Activated T-helper 1 cell treated with Interleukin-2 at 50 U/mL for 16 hours (primary cell): ENCODE measurements around the gene PTX4.

Source experiments
- DNase-seq: peaks from one replicate; pipeline ENCODE4 v3.0.0-alpha.2; 2020; ENCODE audit warnings: low read depth

Gene PTX4, protein sequence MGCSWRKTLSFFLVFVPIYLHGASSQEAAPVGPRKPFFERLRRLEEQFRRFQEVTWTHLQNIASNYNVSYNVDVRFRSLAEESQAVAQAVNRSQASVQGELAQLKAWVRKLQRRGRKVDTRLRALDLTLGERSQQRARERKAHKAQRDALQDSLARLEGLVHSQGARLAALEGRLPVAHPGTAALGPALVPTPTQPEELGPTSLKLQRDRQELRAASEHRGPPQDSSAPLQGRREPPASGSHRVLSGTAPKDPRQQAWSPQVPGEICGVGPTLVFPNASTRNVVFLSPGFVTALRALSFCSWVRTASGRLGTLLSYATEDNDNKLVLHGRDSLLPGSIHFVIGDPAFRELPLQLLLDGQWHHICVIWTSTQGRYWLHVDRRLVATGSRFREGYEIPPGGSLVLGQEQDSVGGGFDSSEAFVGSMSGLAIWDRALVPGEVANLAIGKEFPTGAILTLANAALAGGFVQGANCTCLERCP

DNA sequence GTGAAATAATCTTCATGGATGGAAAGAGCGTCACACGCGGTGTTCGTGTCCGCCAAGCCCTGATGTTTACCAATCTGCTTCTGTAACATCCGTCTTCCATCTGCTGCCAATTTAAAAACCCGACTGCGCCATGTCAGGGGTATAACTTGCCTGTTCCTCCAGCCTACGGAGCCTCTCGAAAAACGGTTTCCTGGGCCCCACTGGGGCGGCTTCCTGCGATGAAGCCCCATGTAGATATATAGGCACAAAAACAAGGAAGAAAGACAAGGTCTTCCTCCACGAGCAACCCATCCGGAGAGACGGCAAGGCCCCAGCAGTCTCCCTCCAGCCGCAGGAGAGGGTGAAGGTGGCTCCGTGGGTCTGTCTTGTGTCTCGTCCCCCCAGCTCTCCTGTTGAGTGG is at the start of gene PTX4:
TSS of gene PTX4 (minus strand) at position 326 of the 400 bp plus-strand sequence. CDS start at position 291, 35 bp downstream.
- DNase-seq = no peak

DNA sequence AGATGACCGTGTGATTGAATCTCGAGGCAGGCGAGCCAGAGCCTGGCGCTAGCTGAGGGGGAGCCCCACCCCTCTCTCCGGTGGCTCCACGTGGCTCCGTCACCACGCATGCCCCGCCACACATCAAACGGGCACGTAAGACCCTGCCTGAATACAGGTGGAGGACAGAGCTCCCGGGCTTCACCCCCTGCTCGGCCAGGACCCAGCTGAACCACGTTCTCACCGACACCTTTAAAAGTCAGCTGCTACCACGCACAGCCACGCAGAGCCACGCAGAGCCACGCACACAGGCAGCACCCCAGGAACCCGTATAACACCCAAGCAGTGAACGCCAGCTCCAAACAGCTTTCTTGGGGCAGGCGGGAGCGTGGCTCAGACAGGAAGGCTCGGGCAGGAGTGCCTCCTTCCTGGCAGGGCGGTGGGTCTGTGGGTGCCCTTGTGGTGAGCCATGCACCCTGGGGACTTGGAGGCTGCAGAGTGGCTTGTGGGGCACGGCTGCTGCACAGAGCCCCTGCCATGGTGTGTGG is 49.1 kb upstream of the PTX4 start:
- DNase-seq = no peak

DNA sequence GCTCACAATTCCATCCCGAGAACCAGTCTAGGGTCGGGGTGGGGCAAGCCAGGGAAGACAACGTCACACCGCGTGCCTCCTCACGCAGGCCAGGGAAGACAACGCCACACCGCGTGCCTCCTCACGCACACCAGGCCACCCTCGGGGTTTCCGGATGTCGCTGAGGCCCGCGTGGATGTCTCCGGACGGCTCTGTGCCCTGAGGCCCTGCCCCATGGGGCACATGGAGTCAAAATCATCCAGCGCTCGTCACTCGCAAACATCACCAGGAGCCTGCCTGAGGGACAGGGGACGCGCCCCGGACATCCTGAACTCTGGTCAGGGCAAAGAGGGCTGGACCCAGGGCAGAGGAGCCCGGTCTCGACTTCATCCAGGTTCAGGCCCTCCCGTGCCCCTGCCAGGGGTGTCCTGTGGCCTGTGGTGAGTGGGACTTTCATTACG is 48.4 kb upstream of the PTX4 start:
- no peak for DNase-seq

DNA sequence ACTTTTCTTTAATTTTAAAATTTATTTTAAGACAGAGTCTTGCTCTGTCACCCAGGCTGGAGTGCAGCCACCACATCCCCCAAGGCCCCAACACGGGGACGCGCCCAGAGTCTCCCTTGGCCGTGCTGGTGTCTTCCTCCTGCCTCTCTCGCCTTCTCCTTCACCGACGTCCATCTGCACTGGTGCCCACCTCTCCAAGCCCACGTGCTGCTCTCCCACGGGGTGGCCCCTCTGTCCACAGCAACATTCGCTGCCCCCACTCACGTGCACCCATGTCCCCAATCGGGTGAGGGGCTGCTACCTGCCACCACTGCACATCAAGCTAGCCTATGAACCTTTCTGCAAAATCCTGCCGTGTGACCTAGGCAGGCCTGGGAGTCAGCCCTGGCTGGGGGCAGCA is 47.9 kb upstream of the PTX4 start:
- DNase-seq = no peak

DNA sequence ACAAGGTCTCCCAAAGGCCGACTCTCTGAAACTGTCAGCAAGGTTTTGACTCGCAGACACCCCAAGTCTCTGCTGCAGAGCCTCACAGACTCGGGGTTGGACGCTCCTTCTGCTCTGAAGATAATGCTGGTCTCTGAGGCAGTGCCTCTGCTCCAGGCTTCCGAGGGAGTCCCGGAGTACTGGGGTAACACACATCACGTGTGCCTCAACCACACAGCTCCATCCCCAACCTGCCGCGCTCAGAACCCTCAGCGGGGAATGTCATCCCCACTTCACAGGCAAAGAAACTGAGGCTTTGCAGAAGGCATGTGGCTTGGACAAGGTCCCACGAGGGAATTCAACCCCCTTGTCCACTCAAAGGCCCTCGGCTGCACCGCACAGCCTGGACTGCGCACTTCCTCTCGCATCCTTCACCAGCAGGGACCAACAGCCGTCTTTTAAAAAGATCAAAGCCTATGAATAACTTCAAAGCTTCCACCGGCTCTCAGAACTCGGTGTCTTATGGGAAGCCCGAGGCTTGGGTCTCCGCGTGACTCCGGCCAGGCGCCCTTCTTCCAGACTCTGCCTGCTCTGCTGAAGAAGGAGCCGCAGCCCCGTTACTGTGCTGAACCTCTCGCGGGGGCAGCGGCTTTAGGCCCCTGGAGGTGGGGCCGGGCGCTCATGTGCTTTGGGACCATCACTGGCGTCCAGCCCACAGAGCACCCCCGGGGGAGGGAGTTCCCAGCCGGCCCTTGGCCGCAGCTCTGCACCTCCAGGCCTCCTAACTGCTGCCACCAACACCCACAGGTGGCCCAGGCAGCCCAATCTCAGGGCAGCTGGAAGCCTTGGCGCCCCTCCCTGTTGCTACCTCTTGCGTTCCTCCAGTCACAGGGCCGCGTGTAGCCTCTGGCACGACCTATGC is 46.9 kb upstream of the PTX4 start:
- no peak for DNase-seq

DNA sequence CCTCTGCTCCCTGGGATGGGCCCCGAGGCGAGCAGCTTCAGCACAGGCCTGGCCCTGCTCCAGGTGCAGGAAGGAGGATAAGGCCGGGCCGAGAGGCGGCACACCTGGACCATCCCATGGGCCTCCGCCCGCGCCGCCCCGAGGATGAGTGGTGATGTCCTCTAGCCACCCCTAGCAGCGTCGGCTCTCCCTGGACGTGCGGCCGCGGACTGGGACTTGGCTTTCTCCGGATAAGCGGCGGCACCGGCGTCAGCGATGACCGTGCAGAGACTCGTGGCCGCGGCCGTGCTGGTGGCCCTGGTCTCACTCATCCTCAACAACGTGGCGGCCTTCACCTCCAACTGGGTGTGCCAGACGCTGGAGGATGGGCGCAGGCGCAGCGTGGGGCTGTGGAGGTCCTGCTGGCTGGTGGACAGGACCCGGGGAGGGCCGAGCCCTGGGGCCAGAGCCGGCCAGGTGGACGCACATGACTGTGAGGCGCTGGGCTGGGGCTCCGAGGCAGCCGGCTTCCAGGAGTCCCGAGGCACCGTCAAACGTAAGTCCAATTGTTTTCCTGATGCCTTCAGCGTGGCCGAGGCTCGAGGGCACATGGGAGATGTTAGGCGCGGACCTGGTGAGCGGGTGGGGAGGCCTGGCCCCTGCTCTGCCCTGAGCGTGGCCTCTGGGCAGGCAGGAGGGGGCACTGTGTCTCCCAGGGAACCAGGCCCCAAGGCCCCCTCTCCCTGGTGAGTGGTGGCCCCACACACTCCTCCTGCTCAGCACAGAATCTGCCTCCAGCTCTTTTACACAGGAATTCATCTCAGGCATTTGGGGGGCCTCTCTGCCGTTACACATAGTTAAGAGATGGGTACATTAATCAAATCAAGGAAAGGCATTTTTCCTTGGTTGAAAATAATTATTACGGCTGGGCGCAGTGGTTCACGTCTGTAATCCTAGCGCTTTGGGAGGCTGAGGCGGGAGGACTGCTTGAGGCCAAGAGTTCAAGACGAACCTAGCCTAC is 45.6 kb upstream of the PTX4 start:
- no peak for DNase-seq

DNA sequence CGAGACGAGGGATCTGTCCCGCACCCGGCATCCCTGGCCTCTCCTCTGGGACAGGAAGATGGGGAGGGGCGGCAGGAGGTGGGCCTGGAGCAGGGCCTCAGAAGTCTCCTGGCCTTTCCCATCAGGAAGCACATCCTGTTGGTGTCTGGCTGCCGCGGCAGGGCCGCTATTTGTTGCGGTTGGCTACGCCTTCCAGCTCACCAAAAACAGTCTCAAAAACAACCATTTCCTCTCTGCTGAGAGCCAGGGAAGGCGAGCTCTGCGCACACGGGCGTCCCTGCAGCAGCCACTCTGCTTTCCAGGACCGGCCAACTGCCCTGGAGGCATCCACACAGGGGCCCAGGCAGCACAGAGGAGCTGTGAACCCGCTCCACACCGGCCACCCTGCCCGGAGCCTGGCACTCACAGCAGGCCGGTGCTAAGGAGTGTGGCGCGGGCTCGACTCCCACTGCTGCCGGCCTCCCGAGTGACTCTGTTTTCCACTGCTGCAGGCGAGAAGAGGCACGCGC is 44.8 kb upstream of the PTX4 start, which contains the start of gene TMEM204:
TSS of gene TMEM204 (plus strand) at position 224 of the 509 bp plus-strand sequence. CDS start 610 bp downstream, outside the sequence.
- DNase-seq = peak; percentile 56

DNA sequence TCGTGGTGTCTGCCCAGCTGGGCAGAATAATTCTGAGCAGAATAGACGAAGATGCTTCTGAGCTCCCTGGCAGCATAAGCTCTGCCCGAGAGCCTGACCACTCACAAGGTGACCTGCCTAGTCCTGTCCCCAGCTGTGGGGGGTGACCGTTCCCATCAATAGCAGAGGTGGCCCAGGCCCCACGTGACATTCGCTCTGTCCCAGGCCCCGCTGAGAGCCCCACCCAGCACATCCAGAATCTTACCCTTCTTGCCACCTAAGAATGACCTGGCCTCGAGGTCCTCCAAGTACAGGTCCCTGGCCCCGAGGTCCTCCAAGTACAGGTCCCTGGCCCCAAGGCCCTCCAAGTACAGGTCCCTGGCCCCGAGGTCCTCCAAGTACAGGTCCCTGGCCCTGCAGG is 44.0 kb upstream of the PTX4 start:
- DNase-seq = no peak

DNA sequence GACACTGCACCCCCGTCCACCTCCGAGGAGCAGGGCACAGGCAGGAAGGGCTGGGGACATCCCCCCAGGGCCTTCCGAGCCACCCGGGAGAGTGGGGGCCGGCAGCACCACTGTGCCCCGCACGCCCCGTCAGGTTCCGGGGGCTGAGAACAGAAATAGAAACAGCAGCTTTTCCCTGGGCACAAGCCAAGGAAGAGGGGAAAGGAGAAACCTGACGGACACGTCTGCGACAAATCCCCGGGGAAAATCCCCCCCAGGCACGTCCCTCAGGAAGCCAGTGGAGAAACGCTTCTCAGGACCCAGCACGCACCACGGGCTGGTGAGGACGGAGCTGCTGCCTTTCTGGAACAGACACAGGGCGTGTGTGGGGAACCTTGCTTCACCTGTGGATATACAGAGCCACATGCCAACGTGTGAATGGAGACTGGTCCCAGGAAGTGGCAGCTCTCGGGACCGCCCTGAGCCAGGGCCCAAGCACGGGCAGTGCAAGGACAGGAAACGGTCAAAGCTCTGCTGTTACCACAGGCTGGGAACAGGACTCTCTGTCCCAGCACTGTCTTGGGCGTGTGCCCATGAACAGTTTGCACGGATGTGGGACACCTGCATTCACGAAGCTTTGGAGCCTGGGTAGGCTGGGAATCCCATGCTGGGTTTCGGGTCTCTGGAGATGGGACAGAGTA is 43.5 kb upstream of the PTX4 start:
- no peak for DNase-seq

DNA sequence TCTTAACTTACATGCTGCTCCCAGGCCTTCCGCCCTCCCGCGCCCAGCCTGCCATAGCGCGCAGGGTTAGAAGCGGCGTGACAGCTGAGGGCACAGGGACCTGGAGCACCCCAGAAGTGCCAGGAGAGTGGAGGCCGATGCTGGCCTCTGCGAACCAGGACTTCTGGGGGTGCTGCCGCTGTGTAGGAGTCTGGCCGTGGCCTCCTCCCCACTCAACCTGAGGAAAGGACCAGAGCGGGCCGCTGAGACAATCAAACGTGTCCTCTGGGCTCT is 42.8 kb upstream of the PTX4 start:
- DNase-seq = no peak

DNA sequence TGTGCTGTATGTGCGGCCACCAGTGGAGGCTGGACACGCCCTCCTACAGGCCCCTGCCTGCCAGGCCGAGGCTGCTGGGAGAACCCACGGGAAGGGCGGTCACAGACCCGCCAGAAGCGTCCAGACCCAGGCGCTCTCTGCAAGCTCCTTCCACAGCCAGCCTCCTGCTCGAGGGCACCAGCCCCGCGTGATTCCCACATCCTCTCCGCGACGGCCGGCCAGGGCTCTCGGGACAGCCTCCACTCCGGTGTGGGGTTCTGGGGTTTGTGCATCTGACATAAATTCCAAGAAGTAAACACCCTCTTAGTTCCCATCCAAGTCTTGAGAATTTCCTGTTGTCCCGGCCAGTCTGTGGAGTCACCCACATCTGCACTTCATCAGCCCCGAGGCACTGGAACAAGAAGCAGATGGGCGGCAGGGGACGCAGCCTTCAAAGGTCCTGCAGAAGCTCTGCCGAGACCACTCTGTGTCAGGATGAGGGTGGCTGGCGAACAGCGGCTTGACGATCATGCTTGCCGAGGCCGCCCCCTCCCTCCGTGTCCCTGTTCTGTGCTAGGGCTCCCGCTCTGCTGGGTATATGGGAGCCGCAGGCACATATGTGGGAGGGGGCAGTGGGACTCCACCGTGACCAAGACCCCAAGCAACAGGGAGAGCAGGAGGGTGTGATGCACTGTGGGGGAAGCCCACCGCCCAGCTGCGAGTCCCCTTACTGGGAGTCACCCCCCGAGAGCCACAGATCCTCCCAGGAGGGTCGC is 42.3 kb upstream of the PTX4 start:
- no peak for DNase-seq

DNA sequence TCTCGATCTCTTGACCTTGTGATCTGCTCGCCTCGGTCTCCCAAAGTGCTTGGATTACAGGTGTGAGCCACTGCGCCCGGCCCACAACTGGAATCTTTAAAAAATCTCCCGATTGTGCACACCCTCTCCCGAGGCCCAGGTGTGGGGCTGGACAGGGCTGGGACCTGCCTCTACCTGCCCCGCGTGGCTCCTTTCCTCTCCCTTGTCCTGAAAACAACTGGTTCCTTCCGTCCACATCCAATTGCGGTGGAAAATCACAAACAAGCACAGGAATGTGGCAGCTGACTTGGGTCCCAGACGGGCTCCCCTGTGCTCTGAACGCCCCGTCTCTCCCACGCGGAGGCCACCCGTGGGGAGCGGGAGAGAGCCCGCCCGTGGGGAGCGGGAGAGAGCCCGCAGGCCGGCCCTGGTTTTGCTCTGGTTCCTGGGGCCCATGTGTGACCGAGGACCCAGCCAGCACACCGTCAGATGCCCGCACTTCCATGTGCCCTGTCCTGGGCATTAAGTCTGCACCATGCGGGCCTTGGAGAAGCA is 41.7 kb upstream of the PTX4 start:
- no peak for DNase-seq

DNA sequence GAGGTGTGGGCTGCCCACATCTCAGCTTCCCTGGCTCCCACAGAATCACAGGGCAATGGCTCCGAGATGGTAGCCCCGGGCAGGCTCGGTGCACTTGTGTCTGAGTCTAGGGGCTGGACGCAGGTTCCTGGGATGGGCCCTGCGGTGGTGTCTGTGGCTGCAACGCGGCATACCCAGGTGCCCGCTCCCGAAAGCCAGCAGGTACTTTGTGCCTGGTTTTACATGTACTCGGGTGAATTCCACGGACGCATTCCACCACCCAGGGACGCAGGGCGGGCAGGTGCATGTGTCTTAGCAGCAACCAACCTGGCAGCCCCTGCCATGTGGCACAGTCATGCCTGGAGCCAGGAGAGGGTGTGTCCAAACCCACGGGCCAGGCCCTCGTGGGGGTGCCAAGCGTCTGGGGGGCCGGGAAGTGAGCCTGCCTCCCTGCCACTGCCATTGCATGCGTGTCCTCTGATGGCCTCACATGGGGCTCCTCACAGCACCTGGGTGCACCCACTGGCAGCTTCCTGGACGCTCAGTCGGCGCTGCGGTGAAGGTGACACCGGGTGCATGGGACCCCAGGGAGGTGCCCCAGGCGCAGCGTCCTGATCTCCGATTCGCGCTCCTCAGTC is 40.3 kb upstream of the PTX4 start:
- no peak for DNase-seq

DNA sequence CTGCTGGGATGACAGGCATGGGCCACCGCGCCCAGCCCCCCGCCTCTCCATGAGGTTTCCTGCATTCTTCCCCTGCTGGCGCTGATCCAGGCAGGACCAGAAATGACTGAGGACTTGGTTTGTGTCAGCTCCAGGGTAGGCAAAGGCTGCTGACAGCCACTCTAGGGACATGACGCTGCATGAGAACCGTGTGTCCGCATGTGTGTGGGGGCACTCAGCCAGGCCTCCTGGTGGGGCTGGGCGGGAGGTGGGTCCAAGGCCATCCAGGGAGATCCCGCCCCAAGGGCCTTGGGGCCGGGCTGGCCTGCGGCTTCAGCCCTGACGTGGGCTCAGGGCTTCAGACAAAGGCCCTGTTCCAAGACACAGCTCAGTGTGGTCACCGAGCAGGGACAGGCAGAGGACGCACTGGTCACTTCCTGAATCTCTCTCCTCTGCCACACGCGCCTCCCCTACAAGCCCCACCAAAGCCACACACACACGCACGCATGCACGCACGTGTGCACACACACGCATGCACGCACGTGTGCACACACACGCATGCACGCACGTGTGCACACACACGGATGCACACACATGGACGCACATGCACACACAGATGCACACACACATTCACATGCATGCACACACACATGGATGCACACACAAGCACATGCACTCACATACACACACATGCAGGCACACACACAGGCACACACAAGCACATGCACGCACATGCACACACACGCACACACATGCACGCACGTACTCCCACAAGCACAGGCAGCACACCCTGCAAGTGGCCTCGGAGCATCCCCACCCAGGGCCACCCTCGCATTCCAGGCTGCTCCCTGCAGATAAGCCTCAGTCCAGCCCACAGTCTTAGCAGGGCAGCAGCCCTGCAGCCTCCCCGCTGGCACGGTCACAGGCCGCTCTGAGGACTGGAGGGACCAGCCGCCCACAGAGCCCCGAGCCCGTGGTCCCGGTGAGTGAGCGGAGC is 39.4 kb upstream of the PTX4 start:
- no peak for DNase-seq

DNA sequence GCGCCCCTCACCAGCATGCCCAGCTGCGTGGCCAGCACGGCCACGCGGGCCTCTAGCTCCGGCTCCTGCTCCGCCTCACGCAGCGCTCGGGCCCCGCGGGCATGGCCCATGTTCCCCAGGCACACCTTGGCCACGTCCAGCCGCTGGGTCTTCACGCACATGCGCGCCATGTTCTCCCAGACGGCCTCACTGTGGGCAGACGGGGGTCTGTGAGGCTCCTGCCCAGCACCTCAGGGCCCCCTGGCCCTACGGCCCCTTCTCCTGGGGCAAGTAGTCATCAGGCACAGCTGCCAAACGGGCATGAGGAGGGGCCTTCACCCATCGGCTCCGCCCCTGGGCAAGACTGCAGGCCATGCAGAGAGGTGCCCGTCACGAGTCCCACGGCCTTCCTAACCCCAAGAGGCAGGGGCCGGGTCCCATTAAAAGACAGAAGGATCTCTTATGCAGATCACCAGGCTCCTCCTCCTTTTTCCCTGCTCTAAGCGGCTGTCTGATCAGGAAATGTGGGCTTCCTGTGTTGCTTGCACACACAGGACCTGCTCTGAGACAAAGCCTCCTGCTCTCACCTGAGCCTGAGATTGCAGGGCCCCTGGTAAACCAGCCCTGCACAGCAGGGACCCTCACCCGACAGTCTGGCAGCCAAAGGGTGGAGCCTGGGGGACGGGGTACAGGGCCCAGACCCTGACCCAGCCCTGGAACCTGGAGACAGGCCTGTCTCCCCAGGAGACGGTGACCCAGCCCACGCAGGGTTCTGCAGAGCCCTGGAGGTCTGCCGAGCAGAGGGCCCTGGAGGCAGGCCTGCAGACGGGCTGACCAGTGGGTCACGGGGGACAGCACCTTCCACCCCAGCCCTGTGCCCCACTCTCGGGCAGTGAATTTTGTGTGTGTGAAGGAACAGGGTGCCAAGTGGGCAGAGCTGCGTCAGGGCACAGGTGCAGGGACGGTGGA is 38.1 kb upstream of the PTX4 start:
- DNase-seq = no peak

DNA sequence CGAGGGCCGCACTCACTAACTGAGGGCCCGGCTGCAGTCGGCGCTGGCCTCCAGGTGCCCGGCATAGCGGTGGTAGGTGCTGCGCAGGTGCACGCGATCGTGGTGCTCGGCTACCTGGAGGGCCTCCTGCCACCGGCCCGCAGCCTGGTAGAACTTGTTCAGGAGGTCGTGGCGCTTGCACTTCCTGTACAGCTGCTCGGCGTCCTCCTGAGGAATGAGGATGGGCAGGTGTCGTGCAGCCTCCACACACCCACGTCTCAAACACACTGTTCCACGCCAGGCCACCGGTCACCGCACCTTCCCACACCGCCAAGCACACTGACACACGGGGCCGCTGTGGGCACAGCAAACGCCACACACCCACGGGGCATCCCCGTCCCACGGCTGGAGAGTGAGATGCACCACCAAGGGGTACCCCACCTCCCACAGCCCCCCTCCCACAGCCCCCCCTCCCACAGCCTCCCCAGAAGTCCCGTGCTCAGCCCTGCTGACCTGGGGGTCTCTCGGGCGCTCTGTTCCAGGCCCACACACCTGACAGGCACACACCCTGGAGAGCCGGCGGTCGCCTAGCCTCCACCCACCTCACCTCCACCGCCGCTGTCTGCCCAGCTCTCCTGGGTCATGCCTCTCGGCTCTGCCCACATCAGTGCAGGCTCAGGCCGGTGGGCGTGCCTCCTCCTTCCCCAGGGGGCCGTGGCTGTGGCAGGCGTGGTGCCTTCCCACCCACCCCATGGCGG is 37.3 kb upstream of the PTX4 start:
- DNase-seq = no peak
